GM23338 (cell line): ENCODE measurements around the gene KDM6A. TPM values are rescaled to one million over a fixed set of nuclear protein-coding genes. Genes with fewer than 3 reads are reported as not detected.

Experiments
- ATAC-seq: fragments of 200-7000 bp; cut with Tn5 transposase; 3 replicates; pipeline ENCODE4 v1.9.1; 2020
- DNase-seq: peaks from one replicate; pipeline ENCODE4 v3.0.0-alpha.2; 2015; ENCODE audit warnings: low spot score
- H2AFZ ChIP-seq: fragments of 200-600 bp; sonication (generic); 2 replicates; pipeline ENCODE4 v1.8.0; 2016; ENCODE audit warnings: antibody characterized with exemption, mild to moderate bottlenecking, moderate library complexity
- H3F3A ChIP-seq: fragments of 200-600 bp; sonication (generic); replicated peaks from 2 replicates; pipeline ENCODE4 v1.8.0; 2017; ENCODE audit warnings: antibody characterized with exemption, mixed run types, low read depth
- H3K27ac ChIP-seq: fragments of 200-600 bp; sonication (generic); 2 replicates; pipeline ENCODE4 v1.6.1; 2016; ENCODE audit warnings: low read depth
- H3K27me3 ChIP-seq: fragments of 200-600 bp; sonication (generic); 2 replicates; pipeline ENCODE4 v1.8.0; 2016; ENCODE audit warnings: mild to moderate bottlenecking, mixed run types, moderate library complexity; ENCODE audit not compliant: insufficient read depth
- H3K36me3 ChIP-seq: fragments of 200-600 bp; sonication (generic); 2 replicates; pipeline ENCODE4 v1.8.0; 2016; ENCODE audit warnings: mild to moderate bottlenecking; ENCODE audit not compliant: insufficient read depth
- H3K4me1 ChIP-seq: fragments of 200-600 bp; sonication (generic); 2 replicates; pipeline ENCODE4 v1.8.0; 2016; ENCODE audit warnings: mild to moderate bottlenecking, moderate library complexity; ENCODE audit not compliant: insufficient read depth
- H3K4me2 ChIP-seq: fragments of 200-600 bp; sonication (generic); 2 replicates; pipeline ENCODE4 v1.7.1; 2017; ENCODE audit warnings: mixed run types
- H3K4me3 ChIP-seq: fragments of 200-600 bp; sonication (generic); 2 replicates; pipeline ENCODE4 v1.6.1; 2016; ENCODE audit warnings: mixed run types
- H3K79me2 ChIP-seq: fragments of 200-600 bp; sonication (generic); replicated peaks from 2 replicates; pipeline ENCODE4 v1.8.0; 2017; ENCODE audit warnings: mild to moderate bottlenecking; ENCODE audit not compliant: insufficient read depth
- H3K9me2 ChIP-seq: fragments of 200-600 bp; sonication (generic); 2 replicates; pipeline ENCODE4 v1.8.0; 2017; ENCODE audit not compliant: insufficient read depth
- H4K20me1 ChIP-seq: fragments of 200-600 bp; sonication (generic); replicated peaks from 2 replicates; pipeline ENCODE4 v1.8.0; 2017; ENCODE audit warnings: mild to moderate bottlenecking; ENCODE audit not compliant: insufficient read depth
- H3K27ac Mint-ChIP-seq: 2 replicates; pipeline ENCODE4 v1.8.0; 2020; ENCODE audit warnings: inconsistent platforms, mild to moderate bottlenecking, moderate library complexity, mixed read lengths
- H3K27me3 Mint-ChIP-seq: 3 replicates; pipeline ENCODE4 v1.8.0; 2022; ENCODE audit warnings: low read depth, mild to moderate bottlenecking, moderate library complexity, mixed read lengths, inconsistent platforms; ENCODE audit not compliant: insufficient read depth, poor library complexity
- H3K36me3 Mint-ChIP-seq: 3 replicates; pipeline ENCODE4 v1.8.0; 2021; ENCODE audit warnings: low read depth, mild to moderate bottlenecking, inconsistent platforms, moderate library complexity, mixed read lengths
- H3K4me1 Mint-ChIP-seq: 3 replicates; pipeline ENCODE4 v1.8.0; 2020; ENCODE audit warnings: mild to moderate bottlenecking, inconsistent platforms, mixed read lengths
- H3K4me3 Mint-ChIP-seq: 3 replicates; pipeline ENCODE4 v1.8.0; 2021; ENCODE audit warnings: moderate library complexity, mild to moderate bottlenecking, inconsistent platforms, mixed read lengths
- H3K9me3 Mint-ChIP-seq: 3 replicates; pipeline ENCODE4 v1.8.0; 2020; ENCODE audit warnings: moderate library complexity, mild to moderate bottlenecking, inconsistent platforms, mixed read lengths
- EZH2 ChIP-seq: fragments of 200-600 bp; sonication (generic); IDR thresholded peaks from one replicate; pipeline ENCODE4 v1.8.0; 2017; ENCODE audit warnings: antibody characterized with exemption, mild to moderate bottlenecking, low read depth; ENCODE audit not compliant: unreplicated experiment
- NANOG ChIP-seq: IDR thresholded peaks from 2 replicates; pipeline ENCODE4 v1.6.1; 2016; ENCODE audit warnings: antibody characterized with exemption, borderline replicate concordance
- POLR2AphosphoS5 ChIP-seq: IDR thresholded peaks from 2 replicates; pipeline ENCODE4 v1.6.1; 2016; ENCODE audit warnings: antibody characterized with exemption, low read depth
- ZNF331 ChIP-seq: fragments of 250-450 bp; sonication (Bioruptor Pico); IDR thresholded peaks from 2 replicates; pipeline ENCODE4 v1.5.0; 2020; ENCODE audit warnings: low read depth, mild to moderate bottlenecking, moderate library complexity
- polyA plus RNA-seq: library from polyadenylated mRNA; unstranded; fragments of >200 nt; fragmentation: Nextera tagmentation; extraction: Ambion mirVana; gene quantifications from 2 replicates; pipeline ENCODE4 v1.2.1, GENCODE V29; 2016
- total RNA-seq: library from RNA; depleted of rRNA; stranded (reverse); fragments of >200 nt; shearing (Covaris generic); gene quantifications from 2 replicates; pipeline ENCODE4 v1.2.3, GENCODE V29; 2014
- TF ChIP-seq, protein P1 (sequence below): fragments of 250-450 bp; sonication (Bioruptor Pico); IDR thresholded peaks from 2 replicates; pipeline ENCODE4 v1.5.0; 2020; ENCODE audit warnings: mild to moderate bottlenecking, moderate library complexity
- TF ChIP-seq, protein P2 (sequence below): IDR thresholded peaks from one replicate; pipeline ENCODE4 v1.6.1; 2018; ENCODE audit warnings: antibody characterized with exemption; ENCODE audit not compliant: unreplicated experiment
- TF ChIP-seq, protein P3 (sequence below): IDR thresholded peaks from 2 replicates; pipeline ENCODE4 v1.6.1; 2016; ENCODE audit warnings: antibody characterized with exemption

The KDM6A gene
- total and polyA plus RNA-seq, 2 experiments from 2014 or later: 22.8 to 102 TPM

DNA sequence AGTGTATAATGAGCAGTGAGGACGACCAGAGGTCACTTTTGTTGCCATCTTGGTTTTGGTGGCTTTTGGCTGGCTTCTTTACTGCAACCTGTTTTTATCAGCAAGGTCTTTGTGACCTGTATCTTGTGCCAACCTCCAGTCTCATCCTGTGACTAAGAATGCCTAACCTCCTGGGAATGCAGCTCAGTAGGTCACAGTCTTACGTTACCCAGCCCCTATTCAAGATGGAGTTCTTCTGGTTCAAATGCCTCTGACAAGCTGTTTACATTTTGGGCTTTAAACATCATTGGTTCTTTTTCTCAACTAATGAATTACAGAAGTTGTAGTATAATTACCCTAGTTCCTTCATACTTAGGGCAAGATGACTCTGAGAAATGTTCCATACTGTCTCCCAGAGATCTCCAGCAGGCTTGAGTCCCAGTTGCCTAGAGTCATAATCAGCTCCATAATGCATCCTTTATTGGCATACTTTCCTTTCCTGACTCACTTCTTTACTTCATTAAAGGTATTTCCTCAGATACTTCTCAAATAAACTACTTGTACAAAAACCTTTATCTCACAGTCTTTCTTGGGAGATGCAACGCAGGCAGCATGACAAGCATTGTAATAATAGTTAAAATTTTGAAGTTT lies 136.5 kb downstream of the KDM6A start:
- 0 out of 2 replicates have a peak overlapping the region, but pooled peaks have one; percentile 11 for H3K27ac ChIP-seq
- peaks cover 39% of the 10 kb centered on the region for H3K4me1 Mint-ChIP-seq
- H3K9me2 ChIP-seq: no peaks in the 10 kb centered on the region
- H4K20me1 ChIP-seq: peaks cover 26% of the 10 kb centered on the region
- H3K36me3 Mint-ChIP-seq: peaks cover 42% of the 10 kb centered on the region
- peak overlapping the region; percentile 52; the same call in 1 of the 2 replicates for H3K4me2 ChIP-seq
- peaks cover 21% of the 10 kb centered on the region for H3K4me1 ChIP-seq
- H3K4me3 ChIP-seq: no peak overlapping the region
- H3K27me3 ChIP-seq: no peaks in the 10 kb centered on the region
- DNase-seq (no peak), ATAC-seq (no peak)
- H3K36me3 ChIP-seq: no peaks in the 10 kb centered on the region
- peaks cover 12% of the 10 kb centered on the region for H3K9me3 Mint-ChIP-seq
- TF ChIP-seq NANOG (no peak), ZNF331 (CRISPR knock-in tag) (no peak), EZH2 (no peak), POLR2AphosphoS5 (no peak)
- TF ChIP-seq, protein P1, sequence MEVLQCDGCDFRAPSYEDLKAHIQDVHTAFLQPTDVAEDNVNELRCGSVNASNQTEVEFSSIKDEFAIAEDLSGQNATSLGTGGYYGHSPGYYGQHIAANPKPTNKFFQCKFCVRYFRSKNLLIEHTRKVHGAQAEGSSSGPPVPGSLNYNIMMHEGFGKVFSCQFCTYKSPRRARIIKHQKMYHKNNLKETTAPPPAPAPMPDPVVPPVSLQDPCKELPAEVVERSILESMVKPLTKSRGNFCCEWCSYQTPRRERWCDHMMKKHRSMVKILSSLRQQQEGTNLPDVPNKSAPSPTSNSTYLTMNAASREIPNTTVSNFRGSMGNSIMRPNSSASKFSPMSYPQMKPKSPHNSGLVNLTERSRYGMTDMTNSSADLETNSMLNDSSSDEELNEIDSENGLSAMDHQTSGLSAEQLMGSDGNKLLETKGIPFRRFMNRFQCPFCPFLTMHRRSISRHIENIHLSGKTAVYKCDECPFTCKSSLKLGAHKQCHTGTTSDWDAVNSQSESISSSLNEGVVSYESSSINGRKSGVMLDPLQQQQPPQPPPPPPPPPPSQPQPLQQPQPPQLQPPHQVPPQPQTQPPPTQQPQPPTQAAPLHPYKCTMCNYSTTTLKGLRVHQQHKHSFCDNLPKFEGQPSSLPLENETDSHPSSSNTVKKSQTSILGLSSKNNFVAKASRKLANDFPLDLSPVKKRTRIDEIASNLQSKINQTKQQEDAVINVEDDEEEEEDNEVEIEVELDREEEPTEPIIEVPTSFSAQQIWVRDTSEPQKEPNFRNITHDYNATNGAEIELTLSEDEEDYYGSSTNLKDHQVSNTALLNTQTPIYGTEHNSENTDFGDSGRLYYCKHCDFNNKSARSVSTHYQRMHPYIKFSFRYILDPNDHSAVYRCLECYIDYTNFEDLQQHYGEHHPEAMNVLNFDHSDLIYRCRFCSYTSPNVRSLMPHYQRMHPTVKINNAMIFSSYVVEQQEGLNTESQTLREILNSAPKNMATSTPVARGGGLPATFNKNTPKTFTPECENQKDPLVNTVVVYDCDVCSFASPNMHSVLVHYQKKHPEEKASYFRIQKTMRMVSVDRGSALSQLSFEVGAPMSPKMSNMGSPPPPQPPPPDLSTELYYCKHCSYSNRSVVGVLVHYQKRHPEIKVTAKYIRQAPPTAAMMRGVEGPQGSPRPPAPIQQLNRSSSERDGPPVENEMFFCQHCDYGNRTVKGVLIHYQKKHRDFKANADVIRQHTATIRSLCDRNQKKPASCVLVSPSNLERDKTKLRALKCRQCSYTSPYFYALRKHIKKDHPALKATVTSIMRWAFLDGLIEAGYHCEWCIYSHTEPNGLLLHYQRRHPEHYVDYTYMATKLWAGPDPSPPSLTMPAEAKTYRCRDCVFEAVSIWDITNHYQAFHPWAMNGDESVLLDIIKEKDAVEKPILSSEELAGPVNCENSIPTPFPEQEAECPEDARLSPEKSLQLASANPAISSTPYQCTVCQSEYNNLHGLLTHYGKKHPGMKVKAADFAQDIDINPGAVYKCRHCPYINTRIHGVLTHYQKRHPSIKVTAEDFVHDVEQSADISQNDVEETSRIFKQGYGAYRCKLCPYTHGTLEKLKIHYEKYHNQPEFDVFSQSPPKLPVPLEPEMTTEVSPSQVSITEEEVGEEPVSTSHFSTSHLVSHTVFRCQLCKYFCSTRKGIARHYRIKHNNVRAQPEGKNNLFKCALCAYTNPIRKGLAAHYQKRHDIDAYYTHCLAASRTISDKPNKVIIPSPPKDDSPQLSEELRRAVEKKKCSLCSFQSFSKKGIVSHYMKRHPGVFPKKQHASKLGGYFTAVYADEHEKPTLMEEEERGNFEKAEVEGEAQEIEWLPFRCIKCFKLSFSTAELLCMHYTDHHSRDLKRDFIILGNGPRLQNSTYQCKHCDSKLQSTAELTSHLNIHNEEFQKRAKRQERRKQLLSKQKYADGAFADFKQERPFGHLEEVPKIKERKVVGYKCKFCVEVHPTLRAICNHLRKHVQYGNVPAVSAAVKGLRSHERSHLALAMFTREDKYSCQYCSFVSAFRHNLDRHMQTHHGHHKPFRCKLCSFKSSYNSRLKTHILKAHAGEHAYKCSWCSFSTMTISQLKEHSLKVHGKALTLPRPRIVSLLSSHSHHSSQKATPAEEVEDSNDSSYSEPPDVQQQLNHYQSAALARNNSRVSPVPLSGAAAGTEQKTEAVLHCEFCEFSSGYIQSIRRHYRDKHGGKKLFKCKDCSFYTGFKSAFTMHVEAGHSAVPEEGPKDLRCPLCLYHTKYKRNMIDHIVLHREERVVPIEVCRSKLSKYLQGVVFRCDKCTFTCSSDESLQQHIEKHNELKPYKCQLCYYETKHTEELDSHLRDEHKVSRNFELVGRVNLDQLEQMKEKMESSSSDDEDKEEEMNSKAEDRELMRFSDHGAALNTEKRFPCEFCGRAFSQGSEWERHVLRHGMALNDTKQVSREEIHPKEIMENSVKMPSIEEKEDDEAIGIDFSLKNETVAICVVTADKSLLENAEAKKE (CRISPR knock-in tag): no peak
- TF ChIP-seq, protein P2, sequence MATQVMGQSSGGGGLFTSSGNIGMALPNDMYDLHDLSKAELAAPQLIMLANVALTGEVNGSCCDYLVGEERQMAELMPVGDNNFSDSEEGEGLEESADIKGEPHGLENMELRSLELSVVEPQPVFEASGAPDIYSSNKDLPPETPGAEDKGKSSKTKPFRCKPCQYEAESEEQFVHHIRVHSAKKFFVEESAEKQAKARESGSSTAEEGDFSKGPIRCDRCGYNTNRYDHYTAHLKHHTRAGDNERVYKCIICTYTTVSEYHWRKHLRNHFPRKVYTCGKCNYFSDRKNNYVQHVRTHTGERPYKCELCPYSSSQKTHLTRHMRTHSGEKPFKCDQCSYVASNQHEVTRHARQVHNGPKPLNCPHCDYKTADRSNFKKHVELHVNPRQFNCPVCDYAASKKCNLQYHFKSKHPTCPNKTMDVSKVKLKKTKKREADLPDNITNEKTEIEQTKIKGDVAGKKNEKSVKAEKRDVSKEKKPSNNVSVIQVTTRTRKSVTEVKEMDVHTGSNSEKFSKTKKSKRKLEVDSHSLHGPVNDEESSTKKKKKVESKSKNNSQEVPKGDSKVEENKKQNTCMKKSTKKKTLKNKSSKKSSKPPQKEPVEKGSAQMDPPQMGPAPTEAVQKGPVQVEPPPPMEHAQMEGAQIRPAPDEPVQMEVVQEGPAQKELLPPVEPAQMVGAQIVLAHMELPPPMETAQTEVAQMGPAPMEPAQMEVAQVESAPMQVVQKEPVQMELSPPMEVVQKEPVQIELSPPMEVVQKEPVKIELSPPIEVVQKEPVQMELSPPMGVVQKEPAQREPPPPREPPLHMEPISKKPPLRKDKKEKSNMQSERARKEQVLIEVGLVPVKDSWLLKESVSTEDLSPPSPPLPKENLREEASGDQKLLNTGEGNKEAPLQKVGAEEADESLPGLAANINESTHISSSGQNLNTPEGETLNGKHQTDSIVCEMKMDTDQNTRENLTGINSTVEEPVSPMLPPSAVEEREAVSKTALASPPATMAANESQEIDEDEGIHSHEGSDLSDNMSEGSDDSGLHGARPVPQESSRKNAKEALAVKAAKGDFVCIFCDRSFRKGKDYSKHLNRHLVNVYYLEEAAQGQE: no peak
- TF ChIP-seq, protein P3, sequence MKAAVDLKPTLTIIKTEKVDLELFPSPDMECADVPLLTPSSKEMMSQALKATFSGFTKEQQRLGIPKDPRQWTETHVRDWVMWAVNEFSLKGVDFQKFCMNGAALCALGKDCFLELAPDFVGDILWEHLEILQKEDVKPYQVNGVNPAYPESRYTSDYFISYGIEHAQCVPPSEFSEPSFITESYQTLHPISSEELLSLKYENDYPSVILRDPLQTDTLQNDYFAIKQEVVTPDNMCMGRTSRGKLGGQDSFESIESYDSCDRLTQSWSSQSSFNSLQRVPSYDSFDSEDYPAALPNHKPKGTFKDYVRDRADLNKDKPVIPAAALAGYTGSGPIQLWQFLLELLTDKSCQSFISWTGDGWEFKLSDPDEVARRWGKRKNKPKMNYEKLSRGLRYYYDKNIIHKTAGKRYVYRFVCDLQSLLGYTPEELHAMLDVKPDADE: no peak
- peaks cover 97% of the 10 kb centered on the region for H3K79me2 ChIP-seq
- H3K27ac Mint-ChIP-seq: no peak overlapping the region
- H3K27me3 Mint-ChIP-seq: peaks cover 3% of the 10 kb centered on the region
- H2AFZ ChIP-seq: no peak overlapping the region
- H3F3A ChIP-seq: no peaks in the 10 kb centered on the region
- H3K4me3 Mint-ChIP-seq: no peak overlapping the region
